B cell (primary cell): ENCODE data around the gene RIC1. TPM values are rescaled to one million over a fixed set of nuclear protein-coding genes. Genes with fewer than 3 reads are reported as not detected.

Experiments
- ATAC-seq: fragments of 200-7000 bp; cut with Tn5 transposase; one replicate; pipeline ENCODE4 v1.10.0; 2021; ENCODE audit warnings: low read depth, mild to moderate bottlenecking, moderate number of reproducible peaks, moderate library complexity
- CTCF ChIA-PET: fragments of 350-600 bp; sonication (Branson Sonifier 250); formaldehyde crosslinking; loops from one replicate; lab custom pipeline; 2021; ENCODE audit warnings: antibody characterized with exemption, inconsistent platforms; lab: Charles Lee
- POLR2A ChIA-PET: fragments of 350-600 bp; sonication (Branson Sonifier 250); formaldehyde crosslinking; loops from one replicate; lab custom pipeline; 2021; ENCODE audit warnings: antibody characterized with exemption; lab: Charles Lee
- DNase-seq: peaks from one replicate; pipeline ENCODE4 v3.0.0; 2013
- H2AFZ ChIP-seq: 2 replicates; pipeline ENCODE4 v1.6.1; 2012; ENCODE audit warnings: mild to moderate bottlenecking, low read depth, low read length; ENCODE audit not compliant: insufficient read depth, poor library complexity, severe bottlenecking
- H3K27ac ChIP-seq, 2 donors: 1 replicate in 1 of 2; 2 replicates in 1 of 2; pipeline ENCODE4 v1.5.1; 2012 to 2013; ENCODE audit warnings: low read length in 2 of 2, mild to moderate bottlenecking in 2 of 2, moderate library complexity in 1 of 2
- H3K27me3 ChIP-seq, 4 experiments: fragments of 200-600 bp in 1 of 4; sonication (generic) in 1 of 4; replicated peaks in 1 of 4; 1 replicate in 2 of 4; 2 replicates in 2 of 4; pipeline versions ENCODE4 v1.6.1 to v1.7.0; 2013 to 2016; ENCODE audit warnings: low read length in 3 of 4, mild to moderate bottlenecking in 2 of 4, mixed read lengths in 1 of 4, moderate library complexity in 1 of 4; ENCODE audit not compliant: insufficient read depth in 4 of 4, control insufficient read depth in 3 of 4; ENCODE audit errors: control extremely low read depth in 1 of 4
- H3K36me3 ChIP-seq, 2 experiments: replicated peaks in 1 of 2; 1 replicate in 1 of 2; 2 replicates in 1 of 2; pipeline versions ENCODE4 v1.6.1 to v1.7.1; 2013; ENCODE audit warnings: low read length in 1 of 2; ENCODE audit not compliant: insufficient read depth in 2 of 2, control insufficient read depth in 1 of 2; ENCODE audit errors: control extremely low read depth in 1 of 2, extremely low read depth in 1 of 2
- H3K4me1 ChIP-seq, 2 donors: fragments of 200-600 bp in 1 of 2; sonication (generic) in 1 of 2; 1 replicate in 1 of 2; 2 replicates in 1 of 2; pipeline versions ENCODE4 v1.5.1 to v1.6.1; 2013 to 2017; ENCODE audit warnings: low read length in 2 of 2; ENCODE audit not compliant: control insufficient read depth in 2 of 2, insufficient read depth in 2 of 2
- H3K4me2 ChIP-seq: replicated peaks from 2 replicates; pipeline ENCODE3; 2012; ENCODE audit warnings: mild to moderate bottlenecking, low read depth, low read length; ENCODE audit not compliant: poor library complexity, severe bottlenecking
- H3K4me3 ChIP-seq, 5 experiments: fragments of 200-600 bp in 1 of 5; sonication (generic) in 1 of 5; 1 replicate in 3 of 5; 2 replicates in 2 of 5; pipeline versions ENCODE4 v1.5.1 to v1.7.0; 2011 to 2016; ENCODE audit warnings: low read length in 4 of 5, mild to moderate bottlenecking in 4 of 5, low read depth in 2 of 5, control low read depth in 1 of 5, moderate library complexity in 1 of 5; ENCODE audit not compliant: insufficient read depth in 1 of 5; ENCODE audit errors: control extremely low read depth in 1 of 5, extremely low read depth in 1 of 5
- H3K79me2 ChIP-seq: fragments of 200-600 bp; sonication (generic); one replicate; pipeline ENCODE4 v1.6.0; 2016; ENCODE audit warnings: low read length; ENCODE audit not compliant: control insufficient read depth, insufficient read depth
- H3K9ac ChIP-seq: fragments of 200-600 bp; sonication (generic); 2 replicates; pipeline ENCODE4 v1.6.1; 2017; ENCODE audit warnings: mild to moderate bottlenecking, low read length, moderate library complexity
- H3K9me3 ChIP-seq, 3 donors: one replicate each; pipeline versions ENCODE4 v1.6.1 to v1.7.1; 2013; ENCODE audit warnings: low read length in 2 of 3; ENCODE audit not compliant: control insufficient read depth in 2 of 3, insufficient read depth in 1 of 3; ENCODE audit errors: control extremely low read depth in 1 of 3
- H4K20me1 ChIP-seq: 2 replicates; pipeline ENCODE4 v1.6.0; 2012; ENCODE audit warnings: mild to moderate bottlenecking, low read length; ENCODE audit not compliant: insufficient read depth, control insufficient read depth, poor library complexity, severe bottlenecking
- H3K27ac Mint-ChIP-seq: one replicate; pipeline ENCODE4 v1.8.0; 2021; ENCODE audit warnings: mixed read lengths
- H3K27me3 Mint-ChIP-seq: one replicate; pipeline ENCODE4 v1.8.0; 2021; ENCODE audit warnings: mixed read lengths
- H3K4me1 Mint-ChIP-seq: one replicate; pipeline ENCODE4 v1.8.0; 2021; ENCODE audit warnings: mixed read lengths
- H3K4me3 Mint-ChIP-seq: one replicate; pipeline ENCODE4 v1.8.0; 2021; ENCODE audit warnings: mixed read lengths
- H3K9me3 Mint-ChIP-seq: one replicate; pipeline ENCODE4 v1.8.0; 2022; ENCODE audit warnings: mixed read lengths; ENCODE audit not compliant: insufficient read depth
- EZH2 ChIP-seq: IDR thresholded peaks from 2 replicates; pipeline ENCODE4 v1.6.1; 2012; ENCODE audit warnings: borderline replicate concordance, low read depth, mild to moderate bottlenecking, moderate library complexity, low read length; ENCODE audit not compliant: insufficient read depth, poor library complexity, severe bottlenecking
- WGBS: methylation state at CpG from one replicate; pipeline ENCODE4 v1.1.5; 2013; ENCODE audit warnings: missing lambda C conversion rate; ENCODE audit not compliant: insufficient coverage; 5-methylcytosine and 5-hydroxymethylcytosine counted together
- intact Hi-C: fragments of 100-400 bp; cut with micrococcal nuclease; formaldehyde crosslinking; loops from one replicate; pipeline ENCODE4 v1.10.0; 2022
- polyA plus RNA-seq: library from polyadenylated mRNA; depleted of rRNA; stranded (reverse); fragments of >200 nt; gene quantifications from 2 replicates; pipeline ENCODE4 v1.2.3, GENCODE V29; 2012
- total RNA-seq, 2 donors: library from RNA; stranded (reverse); fragments of 120-200 nt in 1 of 2; gene quantifications; 1 replicate in 1 of 2; 2 replicates in 1 of 2; pipeline versions ENCODE4 v1.2.3 to v1.2.4, GENCODE V29; 2013 to 2022
- TF ChIP-seq, protein P1 (sequence below): fragments of 200-600 bp; IDR thresholded peaks from one replicate; pipeline ENCODE4 v1.8.0; 2022; ENCODE audit warnings: antibody characterized with exemption, mild to moderate bottlenecking

The RIC1 gene
- total and polyA plus RNA-seq, 2 donors (not counting 1 experiment from before 2014, with no cell fraction given): 20.7 to 58.8 TPM

GRCh38 chr9:5592904-5593303 lies 36.0 kb upstream of the RIC1 start:
- peak overlapping the region; percentile 51 for H3K4me3 Mint-ChIP-seq
- TF ChIP-seq EZH2: no peak
- TF ChIP-seq, protein P1, sequence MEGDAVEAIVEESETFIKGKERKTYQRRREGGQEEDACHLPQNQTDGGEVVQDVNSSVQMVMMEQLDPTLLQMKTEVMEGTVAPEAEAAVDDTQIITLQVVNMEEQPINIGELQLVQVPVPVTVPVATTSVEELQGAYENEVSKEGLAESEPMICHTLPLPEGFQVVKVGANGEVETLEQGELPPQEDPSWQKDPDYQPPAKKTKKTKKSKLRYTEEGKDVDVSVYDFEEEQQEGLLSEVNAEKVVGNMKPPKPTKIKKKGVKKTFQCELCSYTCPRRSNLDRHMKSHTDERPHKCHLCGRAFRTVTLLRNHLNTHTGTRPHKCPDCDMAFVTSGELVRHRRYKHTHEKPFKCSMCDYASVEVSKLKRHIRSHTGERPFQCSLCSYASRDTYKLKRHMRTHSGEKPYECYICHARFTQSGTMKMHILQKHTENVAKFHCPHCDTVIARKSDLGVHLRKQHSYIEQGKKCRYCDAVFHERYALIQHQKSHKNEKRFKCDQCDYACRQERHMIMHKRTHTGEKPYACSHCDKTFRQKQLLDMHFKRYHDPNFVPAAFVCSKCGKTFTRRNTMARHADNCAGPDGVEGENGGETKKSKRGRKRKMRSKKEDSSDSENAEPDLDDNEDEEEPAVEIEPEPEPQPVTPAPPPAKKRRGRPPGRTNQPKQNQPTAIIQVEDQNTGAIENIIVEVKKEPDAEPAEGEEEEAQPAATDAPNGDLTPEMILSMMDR: no peak
- H3K9ac ChIP-seq: no peak overlapping the region

GRCh38 chr9:5593904-5594303 lies 35.0 kb upstream of the RIC1 start:
- Histone ChIP-seq H3K79me2 (no peaks in the 10 kb centered on the region), H3K27ac (peak overlapping the region in 1 of 2 donors; percentile 40), H3K4me2 (peak overlapping the region; percentile 46), H3K27me3 (no peaks in the 10 kb centered on the region), H2AFZ (no peak overlapping the region), H4K20me1 (no peaks in the 10 kb centered on the region), H3K4me3 (no peak overlapping the region), H3K4me1 (peaks cover 41 to 44% of the 10 kb centered on the region in 2 donors), H3K9me3 (no peaks in the 10 kb centered on the region), H3K9ac (no peak overlapping the region), H3K36me3 (no peaks in the 10 kb centered on the region)
- DNase-seq: peak; percentile 84
- ATAC-seq: peak; percentile 57
- CTCF ChIA-PET: interaction anchor here (0.5 to 8.9 kb wide), 4 partner anchors 144 to 834 kb away, joined by 3 to 91 read pairs (median 13); partner anchors contain the start of genes CD274 and PLGRKT
- Mint-ChIP-seq H3K27ac (peak overlapping the region; percentile 69), H3K4me3 (peak overlapping the region; percentile 50), H3K4me1 (peaks cover 68% of the 10 kb centered on the region), H3K27me3 (no peaks in the 10 kb centered on the region), H3K9me3 (no peaks in the 10 kb centered on the region)
- intact Hi-C loops: loop anchor here (1.0 to 10.0 kb wide), 9 partner anchors 11 to 801 kb away; partner anchors contain the start of genes ERMP1, JAK2, PDCD1LG2 and RCL1
- TF ChIP-seq, protein P1: no peak
- no peak for TF ChIP-seq EZH2
- no CpG with 5 or more reads among the region's 2 CpGs for WGBS
- POLR2A ChIA-PET: interaction anchor here (0.9 to 1.4 kb wide), 2 partner anchors 34 to 156 kb away, joined by 3 to 4 read pairs; partner anchors contain the start of gene PLGRKT

More at GRCh38 chr9:5592904-5593303, 36.0 kb upstream of the RIC1 start:
- no peak for ATAC-seq
- no peaks in the 10 kb centered on the region for H3K9me3 ChIP-seq
- WGBS: 100% methylated on average over 1 of the region's 5 CpGs
- Mint-ChIP-seq H3K27me3 (no peaks in the 10 kb centered on the region), H3K4me1 (peaks cover 67% of the 10 kb centered on the region), H3K9me3 (no peaks in the 10 kb centered on the region), H3K27ac (peak overlapping the region; percentile 76)
- H3K4me2 ChIP-seq: peak overlapping the region; percentile 46
- no peak overlapping the region for H3K4me3 ChIP-seq
- no peak overlapping the region for H2AFZ ChIP-seq
- intact Hi-C loops: loop anchor here (5.0 to 10.0 kb wide), 6 partner anchors 34 to 606 kb away; partner anchors contain the start of genes ERMP1, JAK2, PDCD1LG2 and RIC1
- H3K36me3 ChIP-seq: no peaks in the 10 kb centered on the region
- ChIA-PET CTCF (interaction anchor here (0.7 to 8.9 kb wide), 3 partner anchors 143 to 407 kb away, joined by 4 to 91 read pairs (median 23); partner anchors contain the start of genes CD274 and PLGRKT), POLR2A (interaction anchor here (1.4 kb wide), 1 partner anchor 35 kb away, joined by 4 read pairs; no protein-coding TSS in a partner anchor)
- no peak for DNase-seq
- no peaks in the 10 kb centered on the region for H3K27me3 ChIP-seq
- H3K4me1 ChIP-seq: peaks cover 41 to 44% of the 10 kb centered on the region in 2 donors
- no peaks in the 10 kb centered on the region for H3K79me2 ChIP-seq
- no peaks in the 10 kb centered on the region for H4K20me1 ChIP-seq
- no peak overlapping the region for H3K27ac ChIP-seq
